ENCODE data around the gene SIGLECL1. TPM values are rescaled to one million over a fixed set of nuclear protein-coding genes. Genes with fewer than 3 reads are reported as not detected.

The SIGLECL1 gene
- total RNA-seq, 1 donor from 2014 or later: not detected

GRCh38 chr19:51263808-51264207 lies 12.9 kb downstream of the SIGLECL1 start:
- no peak overlapping the region for H3K4me3 ChIP-seq (ENCODE audit: low read depth, low read length)
- FAIRE-seq: no peak
- TF ChIP-seq, protein P1, sequence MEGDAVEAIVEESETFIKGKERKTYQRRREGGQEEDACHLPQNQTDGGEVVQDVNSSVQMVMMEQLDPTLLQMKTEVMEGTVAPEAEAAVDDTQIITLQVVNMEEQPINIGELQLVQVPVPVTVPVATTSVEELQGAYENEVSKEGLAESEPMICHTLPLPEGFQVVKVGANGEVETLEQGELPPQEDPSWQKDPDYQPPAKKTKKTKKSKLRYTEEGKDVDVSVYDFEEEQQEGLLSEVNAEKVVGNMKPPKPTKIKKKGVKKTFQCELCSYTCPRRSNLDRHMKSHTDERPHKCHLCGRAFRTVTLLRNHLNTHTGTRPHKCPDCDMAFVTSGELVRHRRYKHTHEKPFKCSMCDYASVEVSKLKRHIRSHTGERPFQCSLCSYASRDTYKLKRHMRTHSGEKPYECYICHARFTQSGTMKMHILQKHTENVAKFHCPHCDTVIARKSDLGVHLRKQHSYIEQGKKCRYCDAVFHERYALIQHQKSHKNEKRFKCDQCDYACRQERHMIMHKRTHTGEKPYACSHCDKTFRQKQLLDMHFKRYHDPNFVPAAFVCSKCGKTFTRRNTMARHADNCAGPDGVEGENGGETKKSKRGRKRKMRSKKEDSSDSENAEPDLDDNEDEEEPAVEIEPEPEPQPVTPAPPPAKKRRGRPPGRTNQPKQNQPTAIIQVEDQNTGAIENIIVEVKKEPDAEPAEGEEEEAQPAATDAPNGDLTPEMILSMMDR (IDR thresholded peaks at IDR 0.05; ENCODE audit: insufficient read depth, low read length, severe bottlenecking): no peak
- no peak for DNase-seq (ENCODE audit: low read depth)
- no peaks in the 10 kb centered on the region for H3K27me3 ChIP-seq (ENCODE audit: control insufficient read depth, insufficient read depth, low read length)
- H3K36me3 ChIP-seq (ENCODE audit: control insufficient read depth, insufficient read depth, low read length): no peaks in the 10 kb centered on the region

- TF ChIP-seq, protein P1 (IDR thresholded peaks at IDR 0.05; ENCODE audit: insufficient read depth, low read length, severe bottlenecking): no peak
- DNase-seq (ENCODE audit: low read depth) (no peak), FAIRE-seq (no peak)
- H3K4me3 ChIP-seq (ENCODE audit: low read depth, low read length): no peak overlapping the region
- no peaks in the 10 kb centered on the region for H3K36me3 ChIP-seq (ENCODE audit: control insufficient read depth, insufficient read depth, low read length)
- no peaks in the 10 kb centered on the region for H3K27me3 ChIP-seq (ENCODE audit: control insufficient read depth, insufficient read depth, low read length)
Observed at GRCh38 chr19:51271067-51271466, 20.2 kb downstream of the SIGLECL1 start.

DNA sequence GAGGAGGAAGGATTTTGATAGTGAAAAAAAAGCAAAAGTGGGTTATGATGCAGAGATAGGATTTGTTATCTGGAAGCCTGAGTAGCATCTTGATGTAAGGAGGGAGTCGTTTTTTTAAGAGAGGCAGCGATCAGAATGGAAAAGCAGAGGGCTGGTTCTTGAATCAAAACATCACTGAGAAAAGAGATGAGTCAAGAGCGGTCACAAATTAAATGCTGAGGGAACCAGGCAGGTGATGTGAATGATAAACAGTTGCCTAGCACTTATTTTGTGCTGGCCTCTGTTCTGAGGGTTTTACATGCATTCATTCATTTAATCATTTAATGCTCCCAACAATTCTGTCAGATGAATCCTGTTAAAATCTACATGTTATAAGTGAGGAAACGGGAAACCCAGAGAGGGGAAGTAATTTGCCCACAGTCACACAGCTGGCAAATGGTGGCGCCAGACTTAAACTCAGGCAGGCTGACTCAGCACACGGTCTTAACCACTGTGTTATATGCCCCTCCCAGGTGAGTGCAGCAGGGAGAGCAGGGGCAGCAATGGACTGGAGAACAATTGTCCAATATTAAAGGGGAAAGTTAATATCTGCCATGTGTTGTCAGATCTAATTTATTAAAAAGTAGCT lies 21.4 kb downstream of the SIGLECL1 start:
- FAIRE-seq (no peak), DNase-seq (ENCODE audit: low read depth) (no peak)
- Histone ChIP-seq H3K27me3 (ENCODE audit: control insufficient read depth, insufficient read depth, low read length) (no peaks in the 10 kb centered on the region), H3K36me3 (ENCODE audit: control insufficient read depth, insufficient read depth, low read length) (no peaks in the 10 kb centered on the region), H3K4me3 (ENCODE audit: low read depth, low read length) (no peak overlapping the region)
- TF ChIP-seq, protein P1 (IDR thresholded peaks at IDR 0.05; ENCODE audit: insufficient read depth, low read length, severe bottlenecking): no peak

DNA sequence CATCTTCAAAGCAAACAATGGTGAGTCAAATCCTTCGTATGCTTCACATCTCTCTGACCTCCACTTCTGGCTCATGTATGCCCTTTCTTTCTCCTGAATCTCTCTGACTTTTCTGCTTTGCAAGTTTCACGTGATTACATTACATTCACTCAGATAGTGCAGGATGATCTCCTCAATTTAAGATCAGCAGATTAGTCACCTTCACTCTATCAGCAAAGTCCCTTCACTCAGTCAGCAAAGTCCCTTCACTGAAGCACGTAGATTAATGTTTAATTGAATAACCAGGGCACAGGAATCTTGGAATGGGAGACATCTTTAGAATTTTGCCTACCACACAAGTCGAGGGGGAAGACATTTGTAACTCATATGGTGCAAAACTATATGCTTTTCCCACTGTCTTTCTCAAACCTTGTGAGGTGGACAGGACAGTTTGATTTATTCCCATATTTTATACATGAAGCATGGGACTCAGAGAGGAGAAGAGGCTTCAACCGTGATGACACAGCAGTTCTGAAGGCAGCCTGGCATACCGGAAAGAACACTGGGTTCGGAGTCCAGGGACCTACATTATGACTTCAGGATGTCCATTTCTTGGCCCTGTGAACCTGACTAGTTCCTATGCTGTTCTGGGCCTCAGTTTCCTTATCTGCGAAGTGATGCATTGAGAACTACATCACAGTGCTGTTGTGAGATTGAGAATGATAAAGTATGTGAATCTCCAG lies 23.3 kb downstream of the SIGLECL1 start:
- H3K36me3 ChIP-seq (ENCODE audit: control insufficient read depth, insufficient read depth, low read length): no peaks in the 10 kb centered on the region
- DNase-seq (ENCODE audit: low read depth): no peak
- no peaks in the 10 kb centered on the region for H3K27me3 ChIP-seq (ENCODE audit: control insufficient read depth, insufficient read depth, low read length)
- peak; percentile 18 for FAIRE-seq
- TF ChIP-seq, protein P1 (IDR thresholded peaks at IDR 0.05; ENCODE audit: insufficient read depth, low read length, severe bottlenecking): no peak
- H3K4me3 ChIP-seq (ENCODE audit: low read depth, low read length): no peak overlapping the region

GRCh38 chr19:51277112-51277511 lies 26.2 kb downstream of the SIGLECL1 start:
- Histone ChIP-seq H3K4me3 (ENCODE audit: low read depth, low read length) (no peak overlapping the region), H3K27me3 (ENCODE audit: control insufficient read depth, insufficient read depth, low read length) (no peaks in the 10 kb centered on the region), H3K36me3 (ENCODE audit: control insufficient read depth, insufficient read depth, low read length) (no peaks in the 10 kb centered on the region)
- FAIRE-seq: no peak
- DNase-seq (ENCODE audit: low read depth): no peak
- TF ChIP-seq, protein P1 (IDR thresholded peaks at IDR 0.05; ENCODE audit: insufficient read depth, low read length, severe bottlenecking): no peak

Data from bronchial epithelial cell (primary cell).